Measurements from ENCODE around the gene MLLT3.

The MLLT3 gene

GRCh38 chr9:20319241-20319640 is 303.1 kb downstream of the MLLT3 start:
- H3K4me1 ChIP-seq (ENCODE audit: insufficient read depth, low read length), result peaks cover 33% of the 10 kb centered on the region
- H2AFZ ChIP-seq (ENCODE audit: low read depth, low read length), result no peak overlapping the region
- H3K9me3 ChIP-seq (ENCODE audit: low read length), result no peaks in the 10 kb centered on the region
- H3K4me3 ChIP-seq (ENCODE audit: low read length), result no peak overlapping the region
- H3K27me3 ChIP-seq (ENCODE audit: insufficient read depth, low read length), result no peaks in the 10 kb centered on the region
- H3K36me3 ChIP-seq (ENCODE audit: insufficient read depth, low read length), result no peaks in the 10 kb centered on the region

GRCh38 chr9:20317701-20318100 is 304.6 kb downstream of the MLLT3 start:
- Histone ChIP-seq H3K27me3 (ENCODE audit: insufficient read depth, low read length) (no peaks in the 10 kb centered on the region), H3K4me3 (ENCODE audit: low read length) (no peak overlapping the region), H2AFZ (ENCODE audit: low read depth, low read length) (no peak overlapping the region), H3K36me3 (ENCODE audit: insufficient read depth, low read length) (no peaks in the 10 kb centered on the region), H3K9me3 (ENCODE audit: low read length) (no peaks in the 10 kb centered on the region), H3K4me1 (ENCODE audit: insufficient read depth, low read length) (peaks cover 31% of the 10 kb centered on the region)

GRCh38 chr9:20316372-20316771 is 305.9 kb downstream of the MLLT3 start:
- no peaks in the 10 kb centered on the region for H3K36me3 ChIP-seq (ENCODE audit: insufficient read depth, low read length)

GRCh38 chr9:20315677-20316076 is 306.6 kb downstream of the MLLT3 start:
- no peaks in the 10 kb centered on the region for H3K27me3 ChIP-seq (ENCODE audit: insufficient read depth, low read length)
- peaks cover 20% of the 10 kb centered on the region for H3K4me1 ChIP-seq (ENCODE audit: insufficient read depth, low read length)
- no peaks in the 10 kb centered on the region for H3K9me3 ChIP-seq (ENCODE audit: low read length)
- H3K4me3 ChIP-seq (ENCODE audit: low read length), result no peak overlapping the region
- H2AFZ ChIP-seq (ENCODE audit: low read depth, low read length), result no peak overlapping the region
- H3K36me3 ChIP-seq (ENCODE audit: insufficient read depth, low read length), result no peaks in the 10 kb centered on the region

More at GRCh38 chr9:20316372-20316771, 305.9 kb downstream of the MLLT3 start:
- Histone ChIP-seq H3K9me3 (ENCODE audit: low read length) (no peaks in the 10 kb centered on the region), H3K4me1 (ENCODE audit: insufficient read depth, low read length) (peaks cover 26% of the 10 kb centered on the region), H3K27me3 (ENCODE audit: insufficient read depth, low read length) (no peaks in the 10 kb centered on the region), H2AFZ (ENCODE audit: low read depth, low read length) (no peak overlapping the region), H3K4me3 (ENCODE audit: low read length) (no peak overlapping the region)

- H3K36me3 ChIP-seq (ENCODE audit: insufficient read depth, low read length), result no peaks in the 10 kb centered on the region
- H3K27me3 ChIP-seq (ENCODE audit: insufficient read depth, low read length), result no peaks in the 10 kb centered on the region
- no peaks in the 10 kb centered on the region for H3K9me3 ChIP-seq (ENCODE audit: low read length)
- H3K4me3 ChIP-seq (ENCODE audit: low read length), result no peak overlapping the region
- peaks cover 13% of the 10 kb centered on the region for H3K4me1 ChIP-seq (ENCODE audit: insufficient read depth, low read length)
- no peak overlapping the region for H2AFZ ChIP-seq (ENCODE audit: low read depth, low read length)
Measured at GRCh38 chr9:20314981-20315380, 307.3 kb downstream of the MLLT3 start.

GRCh38 chr9:20313415-20313814 is 308.9 kb downstream of the MLLT3 start:
- Histone ChIP-seq H3K36me3 (ENCODE audit: insufficient read depth, low read length) (no peaks in the 10 kb centered on the region), H3K4me1 (ENCODE audit: insufficient read depth, low read length) (no peaks in the 10 kb centered on the region), H2AFZ (ENCODE audit: low read depth, low read length) (no peak overlapping the region), H3K9me3 (ENCODE audit: low read length) (no peaks in the 10 kb centered on the region), H3K27me3 (ENCODE audit: insufficient read depth, low read length) (no peaks in the 10 kb centered on the region), H3K4me3 (ENCODE audit: low read length) (no peak overlapping the region)

- H3K9me3 ChIP-seq (ENCODE audit: low read length), result no peaks in the 10 kb centered on the region
- H3K27me3 ChIP-seq (ENCODE audit: insufficient read depth, low read length), result no peaks in the 10 kb centered on the region
- no peaks in the 10 kb centered on the region for H3K4me1 ChIP-seq (ENCODE audit: insufficient read depth, low read length)
- no peaks in the 10 kb centered on the region for H3K36me3 ChIP-seq (ENCODE audit: insufficient read depth, low read length)
- H3K4me3 ChIP-seq (ENCODE audit: low read length), result no peak overlapping the region
- H2AFZ ChIP-seq (ENCODE audit: low read depth, low read length), result no peak overlapping the region
Measured at GRCh38 chr9:20312732-20313131, 309.6 kb downstream of the MLLT3 start.

GRCh38 chr9:20310024-20310423 is 312.3 kb downstream of the MLLT3 start:
- Histone ChIP-seq H2AFZ (ENCODE audit: low read depth, low read length) (no peak overlapping the region), H3K27me3 (ENCODE audit: insufficient read depth, low read length) (no peaks in the 10 kb centered on the region), H3K4me3 (ENCODE audit: low read length) (no peak overlapping the region), H3K9me3 (ENCODE audit: low read length) (no peaks in the 10 kb centered on the region), H3K36me3 (ENCODE audit: insufficient read depth, low read length) (no peaks in the 10 kb centered on the region), H3K4me1 (ENCODE audit: insufficient read depth, low read length) (no peaks in the 10 kb centered on the region)

- H3K36me3 ChIP-seq (ENCODE audit: insufficient read depth, low read length), result no peaks in the 10 kb centered on the region
- H3K9me3 ChIP-seq (ENCODE audit: low read length), result no peaks in the 10 kb centered on the region
- no peak overlapping the region for H2AFZ ChIP-seq (ENCODE audit: low read depth, low read length)
- no peak overlapping the region for H3K4me3 ChIP-seq (ENCODE audit: low read length)
- H3K27me3 ChIP-seq (ENCODE audit: insufficient read depth, low read length), result no peaks in the 10 kb centered on the region
- H3K4me1 ChIP-seq (ENCODE audit: insufficient read depth, low read length), result no peaks in the 10 kb centered on the region
Measured at GRCh38 chr9:20309124-20309523, 313.2 kb downstream of the MLLT3 start.

GRCh38 chr9:20307621-20308020 is 314.7 kb downstream of the MLLT3 start:
- no peak overlapping the region for H2AFZ ChIP-seq (ENCODE audit: low read depth, low read length)
- H3K4me3 ChIP-seq (ENCODE audit: low read length), result no peak overlapping the region

GRCh38 chr9:20305452-20305851 is 316.8 kb downstream of the MLLT3 start:
- Histone ChIP-seq H3K27me3 (ENCODE audit: insufficient read depth, low read length) (no peaks in the 10 kb centered on the region), H3K9me3 (ENCODE audit: low read length) (no peaks in the 10 kb centered on the region), H2AFZ (ENCODE audit: low read depth, low read length) (no peak overlapping the region), H3K36me3 (ENCODE audit: insufficient read depth, low read length) (no peaks in the 10 kb centered on the region), H3K4me1 (ENCODE audit: insufficient read depth, low read length) (peaks cover 5% of the 10 kb centered on the region), H3K4me3 (ENCODE audit: low read length) (no peak overlapping the region)

More at GRCh38 chr9:20307621-20308020, 314.7 kb downstream of the MLLT3 start:
- Histone ChIP-seq H3K4me1 (ENCODE audit: insufficient read depth, low read length) (peaks cover 5% of the 10 kb centered on the region), H3K9me3 (ENCODE audit: low read length) (no peaks in the 10 kb centered on the region), H3K27me3 (ENCODE audit: insufficient read depth, low read length) (no peaks in the 10 kb centered on the region), H3K36me3 (ENCODE audit: insufficient read depth, low read length) (no peaks in the 10 kb centered on the region)

GRCh38 chr9:20303996-20304395 is 318.3 kb downstream of the MLLT3 start:
- H3K27me3 ChIP-seq (ENCODE audit: insufficient read depth, low read length), result peaks cover 3% of the 10 kb centered on the region
- H3K36me3 ChIP-seq (ENCODE audit: insufficient read depth, low read length), result no peaks in the 10 kb centered on the region
- peaks cover 5% of the 10 kb centered on the region for H3K4me1 ChIP-seq (ENCODE audit: insufficient read depth, low read length)
- H2AFZ ChIP-seq (ENCODE audit: low read depth, low read length), result no peak overlapping the region
- H3K9me3 ChIP-seq (ENCODE audit: low read length), result no peaks in the 10 kb centered on the region
- H3K4me3 ChIP-seq (ENCODE audit: low read length), result no peak overlapping the region

- H3K4me3 ChIP-seq (ENCODE audit: low read length), result no peak overlapping the region
- peaks cover 5% of the 10 kb centered on the region for H3K4me1 ChIP-seq (ENCODE audit: insufficient read depth, low read length)
- H2AFZ ChIP-seq (ENCODE audit: low read depth, low read length), result no peak overlapping the region
- peaks cover 3% of the 10 kb centered on the region for H3K27me3 ChIP-seq (ENCODE audit: insufficient read depth, low read length)
- H3K9me3 ChIP-seq (ENCODE audit: low read length), result no peaks in the 10 kb centered on the region
- H3K36me3 ChIP-seq (ENCODE audit: insufficient read depth, low read length), result no peaks in the 10 kb centered on the region
Measured at GRCh38 chr9:20303066-20303465, 319.2 kb downstream of the MLLT3 start.

GRCh38 chr9:20302197-20302596 is 320.1 kb downstream of the MLLT3 start:
- H3K9me3 ChIP-seq (ENCODE audit: low read length), result no peaks in the 10 kb centered on the region
- H3K36me3 ChIP-seq (ENCODE audit: insufficient read depth, low read length), result no peaks in the 10 kb centered on the region
- H3K4me1 ChIP-seq (ENCODE audit: insufficient read depth, low read length), result peaks cover 5% of the 10 kb centered on the region
- H2AFZ ChIP-seq (ENCODE audit: low read depth, low read length), result no peak overlapping the region
- H3K4me3 ChIP-seq (ENCODE audit: low read length), result no peak overlapping the region
- peaks cover 3% of the 10 kb centered on the region for H3K27me3 ChIP-seq (ENCODE audit: insufficient read depth, low read length)
